HG02938 (cell line): ENCODE data around the gene FAM120A.
"Not testable (repeated sequence)": the region's sequence is repeated elsewhere in the genome, so short reads cannot be mapped to it uniquely, and the experiment has no call there.

Source experiments
- ATAC-seq: cut with Tn5 transposase; IDR thresholded peaks from one replicate; pipeline ENCODE4 v1.9.1; 2021; ENCODE audit warnings: mild to moderate bottlenecking, moderate library complexity; ENCODE audit not compliant: unreplicated experiment

The FAM120A gene, protein sequence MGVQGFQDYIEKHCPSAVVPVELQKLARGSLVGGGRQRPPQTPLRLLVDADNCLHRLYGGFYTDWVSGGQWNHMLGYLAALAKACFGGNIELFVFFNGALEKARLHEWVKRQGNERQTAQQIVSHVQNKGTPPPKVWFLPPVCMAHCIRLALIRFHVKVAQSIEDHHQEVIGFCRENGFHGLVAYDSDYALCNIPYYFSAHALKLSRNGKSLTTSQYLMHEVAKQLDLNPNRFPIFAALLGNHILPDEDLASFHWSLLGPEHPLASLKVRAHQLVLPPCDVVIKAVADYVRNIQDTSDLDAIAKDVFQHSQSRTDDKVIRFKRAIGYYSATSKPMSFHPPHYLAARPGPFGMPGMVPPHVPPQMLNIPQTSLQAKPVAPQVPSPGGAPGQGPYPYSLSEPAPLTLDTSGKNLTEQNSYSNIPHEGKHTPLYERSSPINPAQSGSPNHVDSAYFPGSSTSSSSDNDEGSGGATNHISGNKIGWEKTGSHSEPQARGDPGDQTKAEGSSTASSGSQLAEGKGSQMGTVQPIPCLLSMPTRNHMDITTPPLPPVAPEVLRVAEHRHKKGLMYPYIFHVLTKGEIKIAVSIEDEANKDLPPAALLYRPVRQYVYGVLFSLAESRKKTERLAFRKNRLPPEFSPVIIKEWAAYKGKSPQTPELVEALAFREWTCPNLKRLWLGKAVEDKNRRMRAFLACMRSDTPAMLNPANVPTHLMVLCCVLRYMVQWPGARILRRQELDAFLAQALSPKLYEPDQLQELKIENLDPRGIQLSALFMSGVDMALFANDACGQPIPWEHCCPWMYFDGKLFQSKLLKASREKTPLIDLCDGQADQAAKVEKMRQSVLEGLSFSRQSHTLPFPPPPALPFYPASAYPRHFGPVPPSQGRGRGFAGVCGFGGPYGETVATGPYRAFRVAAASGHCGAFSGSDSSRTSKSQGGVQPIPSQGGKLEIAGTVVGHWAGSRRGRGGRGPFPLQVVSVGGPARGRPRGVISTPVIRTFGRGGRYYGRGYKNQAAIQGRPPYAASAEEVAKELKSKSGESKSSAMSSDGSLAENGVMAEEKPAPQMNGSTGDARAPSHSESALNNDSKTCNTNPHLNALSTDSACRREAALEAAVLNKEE

DNA sequence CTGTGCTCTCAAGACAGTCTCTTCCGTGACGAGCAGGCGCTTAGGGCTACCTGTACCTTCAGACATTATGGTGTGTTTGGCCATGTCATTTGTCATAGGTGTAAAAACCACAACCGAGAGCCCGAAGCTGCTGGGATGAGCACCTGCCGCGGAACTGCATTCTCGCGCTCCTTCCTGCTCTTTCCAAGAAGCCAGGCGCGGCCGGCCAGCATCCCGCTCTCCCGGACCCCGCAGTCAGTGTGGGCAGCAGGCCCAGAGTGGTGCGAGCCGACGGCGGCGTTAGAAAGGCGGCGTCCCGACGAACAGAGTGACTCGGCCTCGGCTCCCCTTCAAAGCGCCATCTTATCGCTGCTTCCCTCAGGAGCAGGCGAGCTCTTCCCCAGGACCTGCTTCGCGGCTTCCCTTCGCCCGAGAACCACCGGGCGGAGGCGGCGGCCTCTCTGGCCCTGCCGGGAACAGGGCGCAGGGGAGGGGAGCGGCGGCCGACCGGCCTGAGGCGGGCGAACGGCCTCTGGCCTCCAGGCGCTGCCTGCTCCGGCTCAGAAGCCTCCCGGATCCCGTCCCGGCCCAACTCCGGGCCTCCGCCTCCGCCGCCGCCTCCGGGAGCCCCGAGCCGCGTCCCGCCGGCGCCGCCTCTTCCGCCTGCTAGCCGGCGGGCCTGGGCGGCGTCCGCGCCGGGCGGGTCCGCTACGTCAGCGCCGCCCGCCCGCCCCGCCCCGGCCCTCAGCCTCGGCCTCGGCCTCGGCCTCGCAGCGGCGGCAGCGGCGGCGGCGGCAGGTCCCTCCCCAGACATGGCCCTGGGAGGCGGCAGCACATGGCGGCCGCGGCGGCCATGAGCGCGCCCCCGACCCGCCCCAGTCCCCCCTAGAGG, at the start of gene FAM120A:
TSS of gene FAM120A (plus strand) at position 741 of the 871 bp plus-strand sequence. CDS start 231 bp downstream, outside the sequence.
- ATAC-seq, result peak; percentile 39

DNA sequence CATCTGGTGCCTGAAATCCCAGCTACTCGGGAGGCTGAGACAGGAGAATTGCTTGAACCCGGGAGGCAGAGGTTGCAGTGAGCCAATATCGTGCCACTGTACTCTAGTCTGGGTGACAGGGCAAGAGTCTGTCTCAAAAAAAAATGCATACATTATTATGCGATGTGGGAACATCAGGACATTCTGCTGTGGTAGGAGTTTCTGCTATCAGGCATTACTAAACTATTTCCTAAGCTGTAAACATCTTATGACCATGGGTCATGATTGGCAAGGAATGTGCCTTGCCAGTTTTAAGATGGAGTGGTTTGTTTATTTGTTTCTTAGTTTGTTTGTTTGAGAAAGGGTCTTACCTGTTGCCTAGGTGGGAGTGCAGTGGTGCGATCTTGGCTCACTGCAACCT, 45.1 kb upstream of the FAM120A start:
- no peak for ATAC-seq

DNA sequence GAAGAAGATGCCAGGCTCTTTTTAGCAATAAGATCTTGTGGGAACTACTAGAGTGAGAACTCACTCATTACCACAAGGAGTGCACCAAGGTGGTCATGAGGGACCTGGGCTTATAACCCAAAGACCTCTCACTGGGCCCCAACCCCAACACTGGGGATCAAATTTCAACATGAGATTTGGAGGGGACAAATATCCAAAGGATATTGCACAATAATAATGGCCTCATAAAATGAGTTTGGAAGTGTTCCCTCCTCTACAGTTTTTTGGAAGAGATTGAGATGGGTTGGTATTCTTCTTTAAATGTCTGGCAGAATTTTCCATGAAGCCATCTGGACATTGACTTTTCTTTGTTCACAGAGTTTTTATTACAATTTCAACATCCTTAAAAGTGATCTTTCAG, 38.0 kb upstream of the FAM120A start:
- no peak for ATAC-seq

DNA sequence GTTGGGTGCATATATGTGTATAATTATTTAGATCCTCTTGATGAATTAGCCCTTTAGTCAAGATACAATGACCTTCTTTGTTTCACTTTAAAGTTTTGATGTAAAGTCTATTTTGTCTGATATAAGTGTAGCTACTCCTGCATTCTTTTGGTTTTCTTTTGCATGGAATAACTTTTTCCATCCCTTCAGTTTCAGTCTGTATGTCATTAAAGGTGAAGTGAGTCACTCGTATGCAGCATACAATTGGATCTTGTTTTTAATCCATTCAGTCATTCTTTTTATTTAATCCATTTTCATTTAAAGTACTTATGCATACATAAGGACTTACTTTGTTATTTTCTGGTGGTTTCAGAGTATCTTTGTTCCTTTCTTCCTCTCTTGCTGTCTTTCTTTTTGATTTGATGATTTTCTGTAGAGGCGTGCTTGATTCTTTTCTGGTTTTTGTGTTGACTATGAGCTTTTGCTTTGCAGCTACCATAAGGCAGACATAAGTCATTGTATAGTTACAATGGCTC, 36.3 kb upstream of the FAM120A start:
- ATAC-seq, result no peak

DNA sequence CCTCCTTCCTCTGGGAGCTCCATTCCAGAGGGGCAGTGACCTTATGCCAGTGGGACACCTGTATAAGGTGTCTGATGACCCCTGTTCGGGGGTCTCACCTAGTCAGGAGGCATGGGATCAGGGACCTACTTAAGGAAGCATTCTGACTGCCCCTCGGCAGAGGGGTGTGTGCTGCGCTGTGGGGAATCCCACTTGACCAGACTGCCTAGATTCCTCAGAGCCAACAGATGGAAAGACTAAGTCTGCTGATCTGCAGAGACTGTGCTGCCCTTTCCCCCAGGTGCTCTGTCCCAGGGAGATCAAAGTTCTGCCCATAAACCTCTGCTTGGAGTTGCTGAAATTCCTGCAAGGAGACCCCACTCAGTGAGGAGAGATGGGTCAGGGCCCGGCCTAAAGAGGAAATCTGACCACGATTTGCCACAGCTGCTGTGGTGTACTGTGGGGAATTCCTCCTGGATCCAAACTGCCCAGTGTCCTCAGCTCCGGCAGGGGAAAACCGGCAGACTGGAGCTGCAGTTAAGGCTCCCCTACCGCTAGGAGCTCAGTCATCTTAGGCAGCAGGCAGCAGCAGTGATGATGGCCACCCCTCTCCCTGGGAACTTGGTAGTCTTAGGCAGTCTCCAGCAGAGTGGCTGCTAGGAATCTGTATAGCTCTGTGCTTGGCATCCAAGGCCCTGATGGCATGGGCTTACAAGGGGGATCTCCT, 34.8 kb upstream of the FAM120A start:
- no peak for ATAC-seq

DNA sequence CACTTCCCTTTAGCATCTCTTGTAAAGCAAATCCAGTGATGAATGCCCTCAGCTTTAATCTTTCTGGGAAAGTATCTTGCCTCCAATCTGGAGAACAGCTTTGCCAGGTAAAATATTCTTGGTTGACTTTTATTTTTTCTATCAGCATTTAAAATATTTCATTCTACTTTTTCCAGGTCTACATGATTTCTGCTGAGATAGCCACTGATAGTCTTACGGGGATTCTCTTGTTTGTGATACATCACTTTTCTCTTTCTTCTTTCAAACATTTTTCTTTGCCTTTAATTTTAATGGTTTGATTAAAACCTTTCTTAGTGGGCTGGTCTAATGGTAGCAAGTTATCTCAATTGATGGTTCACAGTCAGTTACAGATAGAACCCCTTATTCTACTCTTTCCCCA, 33.9 kb upstream of the FAM120A start:
- no peak for ATAC-seq

DNA sequence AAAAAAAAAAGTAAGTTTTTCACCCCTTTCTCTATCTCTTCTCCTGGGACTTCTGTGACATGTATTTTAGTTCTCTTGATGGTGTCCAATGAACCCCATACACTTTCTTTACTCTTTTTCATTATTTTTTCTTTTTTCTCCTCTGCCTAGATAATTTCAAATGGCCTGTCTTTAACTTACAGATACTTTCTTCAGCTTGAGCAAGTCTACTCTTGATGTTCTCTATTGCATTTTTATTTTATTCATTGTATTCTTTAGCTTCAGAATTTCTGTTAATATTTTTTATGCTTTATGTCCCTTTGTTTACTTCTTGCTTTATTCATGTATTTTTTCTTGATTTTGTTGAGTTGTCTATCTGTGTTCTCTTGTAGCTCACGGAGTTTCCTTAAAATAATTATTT, 32.5 kb upstream of the FAM120A start:
- no peak for ATAC-seq

DNA sequence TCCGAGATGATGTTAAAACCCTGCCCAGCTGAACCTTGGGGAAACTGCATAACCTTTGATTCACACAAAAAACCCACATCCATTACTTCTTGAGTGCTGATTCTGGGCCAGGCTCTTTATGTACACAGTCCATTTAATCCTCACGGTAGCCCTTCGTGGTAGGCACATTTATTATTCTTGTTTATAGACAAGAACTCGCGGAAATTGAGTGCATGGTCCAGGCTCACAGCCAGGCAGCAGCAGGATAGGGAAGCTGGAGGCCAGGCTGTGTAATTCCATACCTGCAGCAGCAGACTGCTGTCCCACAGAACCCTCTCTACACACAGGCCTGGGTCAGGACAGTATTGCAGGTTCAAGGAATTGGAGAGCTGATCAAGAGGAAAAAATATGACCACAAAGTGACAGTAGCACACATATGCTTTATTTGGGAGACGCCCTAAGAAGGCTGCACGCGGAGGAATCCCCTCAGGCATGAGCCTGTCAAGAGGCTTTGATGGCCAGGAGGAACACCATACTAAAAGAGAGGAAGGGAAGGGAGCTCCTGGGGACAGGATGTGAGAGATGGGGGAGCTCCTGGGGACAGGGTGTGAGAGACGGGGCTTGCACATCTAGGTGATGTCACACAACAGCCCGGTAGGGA, 28.4 kb upstream of the FAM120A start:
- ATAC-seq, result no peak

DNA sequence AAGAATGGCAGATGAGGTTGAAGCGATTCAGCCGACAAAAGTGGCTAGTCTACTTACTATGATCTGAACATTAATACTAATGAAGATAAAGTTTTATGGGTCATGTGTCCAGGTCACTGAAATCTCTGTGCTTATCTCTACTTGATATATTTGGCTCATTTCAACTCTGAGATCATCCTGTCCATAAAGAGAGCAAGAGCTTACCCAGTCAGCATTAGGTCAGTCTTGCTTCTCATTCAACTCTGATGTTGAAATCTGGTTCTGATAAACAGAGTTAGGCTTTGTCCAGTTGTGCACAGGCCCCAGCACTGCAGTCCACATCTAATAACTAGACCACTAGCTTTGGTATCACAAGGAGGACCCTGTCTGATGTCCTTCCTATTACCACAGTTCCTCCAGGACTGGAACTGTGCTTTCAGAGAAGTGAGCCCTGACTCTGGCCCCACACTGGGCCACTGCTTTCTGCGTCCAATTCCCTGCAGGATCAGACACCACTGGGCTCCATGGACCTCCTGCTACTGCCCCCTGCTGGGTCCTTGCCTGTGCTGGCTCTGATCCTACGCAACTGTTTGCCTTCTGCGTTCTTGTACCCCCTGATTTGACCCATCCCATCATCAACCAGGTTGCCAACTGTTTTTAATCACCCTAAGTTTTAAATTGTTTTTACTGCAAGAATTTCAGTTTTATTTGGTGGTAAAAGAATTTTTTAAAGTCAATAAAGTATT, 23.7 kb upstream of the FAM120A start:
- no peak for ATAC-seq

DNA sequence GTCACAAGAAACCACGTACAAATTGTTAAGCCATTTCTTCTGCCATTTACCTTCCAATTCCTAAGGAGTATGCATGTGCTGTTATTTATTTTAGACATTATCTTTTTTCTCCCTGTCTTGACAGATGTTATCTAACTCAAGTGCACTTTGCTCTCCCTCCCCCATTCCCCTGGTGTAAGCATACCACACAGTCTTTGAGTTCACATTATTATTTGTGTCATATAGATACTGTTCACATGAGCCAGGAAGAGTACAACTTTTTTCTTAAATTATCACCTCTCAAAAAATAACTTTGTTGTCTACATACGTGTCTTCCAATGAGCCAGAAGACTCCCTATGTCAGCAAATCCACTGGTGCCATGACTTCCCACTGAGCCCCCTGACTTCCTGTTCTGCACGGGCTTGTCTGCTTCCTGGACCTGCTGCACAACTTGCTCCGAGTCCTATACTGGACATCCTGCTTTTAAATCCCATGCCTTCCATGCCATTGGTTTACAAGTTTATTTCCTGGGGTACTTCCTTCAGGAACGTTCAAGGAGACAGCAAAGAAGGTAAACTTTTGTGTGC, 19.9 kb upstream of the FAM120A start:
- ATAC-seq, result no peak

DNA sequence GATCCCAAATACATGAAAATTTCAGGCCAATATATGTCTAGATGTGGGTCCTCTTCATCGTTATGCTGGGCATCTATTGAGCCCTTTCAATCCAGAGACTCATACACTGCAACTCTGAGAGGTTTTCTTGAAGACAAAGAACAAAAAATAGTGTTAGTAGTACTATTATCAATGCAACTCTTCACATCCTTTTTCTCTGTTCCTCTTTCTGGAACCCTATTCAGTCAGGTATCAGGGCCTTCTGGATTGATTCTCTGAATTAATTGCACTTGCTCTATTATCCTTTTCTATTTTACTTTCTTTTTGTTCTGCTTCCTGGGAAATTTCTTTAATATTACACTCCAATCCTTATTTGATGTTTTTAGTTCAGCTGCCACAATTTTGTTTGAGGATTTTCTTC, 18.5 kb upstream of the FAM120A start:
- no peak for ATAC-seq

DNA sequence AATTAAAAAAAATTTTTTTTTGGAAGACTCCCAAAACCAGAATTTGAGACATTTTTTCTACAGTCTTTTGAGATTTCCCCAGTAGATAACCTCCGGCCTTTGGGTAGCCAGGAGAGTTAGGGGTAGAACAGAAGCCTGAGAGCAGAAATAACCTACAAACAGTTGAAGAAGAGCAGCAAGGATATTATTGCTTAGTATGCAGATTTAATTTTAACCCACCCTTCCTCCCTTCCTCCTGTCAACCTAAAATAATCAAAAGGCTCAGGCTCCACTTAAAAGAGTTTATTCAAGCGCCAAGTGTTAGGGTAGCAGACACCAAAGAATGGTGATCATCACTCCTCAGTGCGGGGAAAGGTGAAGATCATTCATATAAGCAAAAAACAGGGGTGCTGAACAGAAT, 17.4 kb upstream of the FAM120A start:
- no peak for ATAC-seq

DNA sequence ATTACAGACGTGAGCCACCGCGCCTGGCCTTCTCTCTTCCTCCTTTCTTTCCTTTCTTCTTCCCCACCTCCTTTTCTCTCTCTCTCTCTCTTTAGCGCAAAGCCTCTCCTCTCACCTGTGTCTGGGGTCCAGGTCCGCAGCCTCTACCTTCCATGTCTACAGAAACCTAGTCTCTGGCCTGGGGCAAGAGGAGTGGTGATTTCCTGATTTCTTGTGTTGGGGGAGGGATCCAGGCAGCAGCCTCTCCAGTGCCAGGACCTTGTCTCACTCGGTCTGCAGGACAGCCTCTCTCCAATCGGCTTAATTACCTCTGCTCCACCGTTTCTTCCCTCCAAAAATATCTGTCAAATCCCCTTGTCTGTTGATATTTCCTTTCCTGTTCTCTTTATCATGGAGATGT, 16.1 kb upstream of the FAM120A start:
- no peak for ATAC-seq

DNA sequence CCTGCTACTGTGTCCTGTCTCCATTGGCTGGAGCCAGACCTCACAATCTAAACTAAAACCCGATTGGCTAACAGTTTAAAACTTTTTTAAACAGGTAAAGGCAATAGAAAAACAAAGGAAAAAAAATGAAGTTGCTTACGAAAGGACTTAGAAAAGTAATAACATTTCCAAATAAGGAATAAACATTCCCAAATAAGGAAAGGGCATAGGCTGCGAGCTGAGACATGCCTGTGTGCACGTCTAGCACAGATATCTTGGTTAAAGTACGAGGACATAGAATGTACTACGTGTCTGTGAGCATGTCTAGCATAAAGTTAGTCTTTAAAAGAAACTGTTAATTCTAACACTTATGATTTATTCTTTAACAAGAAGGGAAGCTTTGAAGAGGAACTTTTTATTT, 15.3 kb upstream of the FAM120A start:
- ATAC-seq, result no peak

DNA sequence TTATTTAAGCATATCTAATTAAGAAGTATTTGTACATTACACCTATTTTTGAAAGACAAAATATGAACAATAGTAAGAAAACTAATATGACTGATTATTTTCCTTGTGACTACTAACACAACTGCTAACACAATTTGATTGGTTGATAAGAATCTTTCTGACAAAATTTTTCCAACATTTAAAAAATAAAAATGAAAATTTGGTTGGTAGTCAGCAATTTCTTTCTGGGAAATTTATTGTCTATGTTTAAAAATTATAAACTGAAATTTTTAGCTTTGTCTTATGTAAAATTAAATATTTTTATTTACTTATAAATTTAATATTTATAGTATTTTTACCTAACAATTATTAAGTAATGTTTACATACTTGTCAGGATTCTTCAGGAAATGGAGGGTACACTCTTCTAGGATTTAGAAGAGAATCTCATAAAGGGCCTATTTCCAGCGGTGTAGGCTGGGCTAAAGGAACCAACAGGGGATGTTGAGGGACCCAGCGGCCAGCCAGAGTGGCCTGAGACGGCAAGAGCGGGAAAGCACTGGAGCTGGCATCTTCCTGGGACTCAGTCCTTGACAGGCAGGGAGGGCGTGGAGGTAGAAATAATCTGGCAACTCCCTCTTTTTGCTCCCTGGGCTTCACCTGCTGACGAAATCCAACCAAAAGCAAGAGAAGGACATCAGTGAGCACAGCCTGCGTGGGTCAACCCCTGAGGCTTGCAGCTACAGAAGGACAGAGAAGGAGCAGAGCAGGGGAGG, 14.7 kb upstream of the FAM120A start:
- ATAC-seq, result no peak

DNA sequence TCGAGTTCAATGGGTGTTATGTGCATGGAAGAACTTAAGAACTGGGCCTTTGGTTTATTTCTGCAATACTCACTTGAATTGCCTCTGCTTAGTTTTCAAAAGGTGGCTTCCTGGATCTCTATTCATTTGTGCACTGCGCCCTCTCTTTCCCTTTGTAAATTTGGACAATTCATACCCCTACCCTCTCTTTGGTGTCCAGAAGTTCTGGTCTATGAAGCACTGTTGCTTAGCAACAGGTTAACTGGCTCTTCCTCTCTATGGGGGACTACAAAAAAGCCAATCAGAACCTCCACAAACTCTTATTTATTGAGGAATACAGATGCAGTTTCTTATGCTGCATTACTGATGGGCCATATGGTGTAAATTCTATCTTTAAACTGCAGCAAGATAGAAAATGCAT, 13.5 kb upstream of the FAM120A start:
- ATAC-seq, result no peak

DNA sequence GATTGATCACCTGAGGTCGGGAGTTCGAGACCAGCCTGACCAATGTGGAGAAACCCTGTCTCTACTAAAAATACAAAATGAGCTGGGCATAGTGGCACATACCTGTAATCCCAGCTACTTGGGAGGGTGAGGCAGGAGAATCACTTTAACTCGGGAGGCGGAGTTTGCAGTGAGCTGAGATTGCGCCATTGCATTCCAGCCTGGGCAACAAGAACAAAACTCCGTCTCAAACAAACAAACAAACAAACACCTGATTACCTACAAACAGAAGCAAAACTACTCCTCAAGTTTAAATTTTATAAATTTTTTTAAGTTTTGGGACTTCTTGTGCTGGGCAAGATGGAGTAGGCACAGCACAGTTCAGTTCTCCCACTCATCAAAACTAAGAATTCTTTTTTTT, 12.2 kb upstream of the FAM120A start:
- ATAC-seq, result not testable (repeated sequence)
